ENCODE results near the gene TOR1AIP2.

GRCh38 chr1:179883040-179883744 lies 5.6 kb upstream of the TOR1AIP2 start:
- no peak for TF ChIP-seq ZNF274 (CRISPR knock-in tag; IDR thresholded peaks at IDR 0.05)
- TF ChIP-seq, protein P1, sequence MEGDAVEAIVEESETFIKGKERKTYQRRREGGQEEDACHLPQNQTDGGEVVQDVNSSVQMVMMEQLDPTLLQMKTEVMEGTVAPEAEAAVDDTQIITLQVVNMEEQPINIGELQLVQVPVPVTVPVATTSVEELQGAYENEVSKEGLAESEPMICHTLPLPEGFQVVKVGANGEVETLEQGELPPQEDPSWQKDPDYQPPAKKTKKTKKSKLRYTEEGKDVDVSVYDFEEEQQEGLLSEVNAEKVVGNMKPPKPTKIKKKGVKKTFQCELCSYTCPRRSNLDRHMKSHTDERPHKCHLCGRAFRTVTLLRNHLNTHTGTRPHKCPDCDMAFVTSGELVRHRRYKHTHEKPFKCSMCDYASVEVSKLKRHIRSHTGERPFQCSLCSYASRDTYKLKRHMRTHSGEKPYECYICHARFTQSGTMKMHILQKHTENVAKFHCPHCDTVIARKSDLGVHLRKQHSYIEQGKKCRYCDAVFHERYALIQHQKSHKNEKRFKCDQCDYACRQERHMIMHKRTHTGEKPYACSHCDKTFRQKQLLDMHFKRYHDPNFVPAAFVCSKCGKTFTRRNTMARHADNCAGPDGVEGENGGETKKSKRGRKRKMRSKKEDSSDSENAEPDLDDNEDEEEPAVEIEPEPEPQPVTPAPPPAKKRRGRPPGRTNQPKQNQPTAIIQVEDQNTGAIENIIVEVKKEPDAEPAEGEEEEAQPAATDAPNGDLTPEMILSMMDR (CRISPR knock-in tag; IDR thresholded peaks at IDR 0.05), result no peak
- no peak for TF ChIP-seq ZSCAN9 (CRISPR knock-in tag; IDR thresholded peaks at IDR 0.05; ENCODE audit: borderline replicate concordance)
- TF ChIP-seq NCOR1 (IDR thresholded peaks at IDR 0.05; ENCODE audit: borderline replicate concordance, low read length), result no peak
- TF ChIP-seq, protein P2, sequence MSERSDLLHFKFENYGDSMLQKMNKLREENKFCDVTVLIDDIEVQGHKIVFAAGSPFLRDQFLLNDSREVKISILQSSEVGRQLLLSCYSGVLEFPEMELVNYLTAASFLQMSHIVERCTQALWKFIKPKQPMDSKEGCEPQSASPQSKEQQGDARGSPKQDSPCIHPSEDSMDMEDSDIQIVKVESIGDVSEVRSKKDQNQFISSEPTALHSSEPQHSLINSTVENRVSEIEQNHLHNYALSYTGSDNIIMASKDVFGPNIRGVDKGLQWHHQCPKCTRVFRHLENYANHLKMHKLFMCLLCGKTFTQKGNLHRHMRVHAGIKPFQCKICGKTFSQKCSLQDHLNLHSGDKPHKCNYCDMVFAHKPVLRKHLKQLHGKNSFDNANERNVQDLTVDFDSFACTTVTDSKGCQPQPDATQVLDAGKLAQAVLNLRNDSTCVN (CRISPR knock-in tag; IDR thresholded peaks at IDR 0.05; ENCODE audit: borderline replicate concordance), result no peak
- no peak for TF ChIP-seq RXRA (CRISPR knock-in tag; IDR thresholded peaks at IDR 0.05)
- no peak for TF ChIP-seq PAX8 (CRISPR knock-in tag; IDR thresholded peaks at IDR 0.05; ENCODE audit: borderline replicate concordance)
- TF ChIP-seq AGO1 (IDR thresholded peaks at IDR 0.05; ENCODE audit: low read depth, low read length, poor library complexity, severe bottlenecking), result no peak
- no peak for TF ChIP-seq MAZ (IDR thresholded peaks at IDR 0.05; ENCODE audit: borderline replicate concordance, low read depth, low read length)
- TF ChIP-seq MAZ (CRISPR knock-in tag; IDR thresholded peaks at IDR 0.05; ENCODE audit: low read depth), result no peak
- TF ChIP-seq RAD21 (CRISPR knock-in tag; IDR thresholded peaks at IDR 0.05), result no peak; the same call in 1 of the 2 replicates
- TF ChIP-seq ZNF644 (CRISPR knock-in tag; IDR thresholded peaks at IDR 0.05; ENCODE audit: low read depth), result no peak
- TF ChIP-seq ARNT (IDR thresholded peaks at IDR 0.05), result no peak

Data from HepG2 (cell line).